ENCODE measurements around the gene COG4.

COG4 gene

GRCh38 chr16:70494202-70494770 is 29.1 kb downstream of the COG4 start:
- H3K27me3 ChIP-seq (replicated peaks; ENCODE audit: control insufficient read depth, insufficient read depth, low read length): no peaks in the 10 kb centered on the region
- no peak for DNase-seq (ENCODE audit: extremely low read depth, insufficient read length)
- H3K4me3 ChIP-seq (replicated peaks; ENCODE audit: low read depth, low read length): no peak overlapping the region
- no peak for TF ChIP-seq CTCF (IDR thresholded peaks at IDR 0.05; ENCODE audit: insufficient read depth, low read length, poor library complexity, severe bottlenecking)
- H3K36me3 ChIP-seq (ENCODE audit: control insufficient read depth, insufficient read depth, low read length): peaks cover 23% of the 10 kb centered on the region

GRCh38 chr16:70493802-70494201 is 29.6 kb downstream of the COG4 start:
- peaks cover 23% of the 10 kb centered on the region for H3K36me3 ChIP-seq (ENCODE audit: control insufficient read depth, insufficient read depth, low read length)
- H3K27me3 ChIP-seq (replicated peaks; ENCODE audit: control insufficient read depth, insufficient read depth, low read length): no peaks in the 10 kb centered on the region
- no peak overlapping the region for H3K4me3 ChIP-seq (replicated peaks; ENCODE audit: low read depth, low read length)
- TF ChIP-seq CTCF (IDR thresholded peaks at IDR 0.05; ENCODE audit: insufficient read depth, low read length, poor library complexity, severe bottlenecking): no peak
- DNase-seq (ENCODE audit: extremely low read depth, insufficient read length): no peak

- no peak for TF ChIP-seq CTCF (IDR thresholded peaks at IDR 0.05; ENCODE audit: insufficient read depth, low read length, poor library complexity, severe bottlenecking)
- no peak for DNase-seq (ENCODE audit: extremely low read depth, insufficient read length)
- Histone ChIP-seq H3K36me3 (ENCODE audit: control insufficient read depth, insufficient read depth, low read length) (peaks cover 6% of the 10 kb centered on the region), H3K4me3 (replicated peaks; ENCODE audit: low read depth, low read length) (no peak overlapping the region), H3K27me3 (replicated peaks; ENCODE audit: control insufficient read depth, insufficient read depth, low read length) (no peaks in the 10 kb centered on the region)
Measured at GRCh38 chr16:70490261-70490660, 33.1 kb downstream of the COG4 start.

GRCh38 chr16:70484867-70485266 is 38.5 kb downstream of the COG4 start:
- H3K4me3 ChIP-seq (replicated peaks; ENCODE audit: low read depth, low read length): no peak overlapping the region
- H3K27me3 ChIP-seq (replicated peaks; ENCODE audit: control insufficient read depth, insufficient read depth, low read length): no peaks in the 10 kb centered on the region
- no peak for TF ChIP-seq CTCF (IDR thresholded peaks at IDR 0.05; ENCODE audit: insufficient read depth, low read length, poor library complexity, severe bottlenecking)
- H3K36me3 ChIP-seq (ENCODE audit: control insufficient read depth, insufficient read depth, low read length): peaks cover 20% of the 10 kb centered on the region
- no peak for DNase-seq (ENCODE audit: extremely low read depth, insufficient read length)

- peak; percentile 68 for DNase-seq (ENCODE audit: extremely low read depth, insufficient read length)
- Histone ChIP-seq H3K27me3 (replicated peaks; ENCODE audit: control insufficient read depth, insufficient read depth, low read length) (no peaks in the 10 kb centered on the region), H3K36me3 (ENCODE audit: control insufficient read depth, insufficient read depth, low read length) (peaks cover 33% of the 10 kb centered on the region), H3K4me3 (replicated peaks; ENCODE audit: low read depth, low read length) (no peak overlapping the region)
- no peak for TF ChIP-seq CTCF (IDR thresholded peaks at IDR 0.05; ENCODE audit: insufficient read depth, low read length, poor library complexity, severe bottlenecking)
Measured at GRCh38 chr16:70483426-70483825, 39.9 kb downstream of the COG4 start.

GRCh38 chr16:70482624-70483023 is 40.7 kb downstream of the COG4 start:
- Histone ChIP-seq H3K36me3 (ENCODE audit: control insufficient read depth, insufficient read depth, low read length) (peaks cover 37% of the 10 kb centered on the region), H3K27me3 (replicated peaks; ENCODE audit: control insufficient read depth, insufficient read depth, low read length) (no peaks in the 10 kb centered on the region), H3K4me3 (replicated peaks; ENCODE audit: low read depth, low read length) (no peak overlapping the region)
- no peak for DNase-seq (ENCODE audit: extremely low read depth, insufficient read length)
- no peak for TF ChIP-seq CTCF (IDR thresholded peaks at IDR 0.05; ENCODE audit: insufficient read depth, low read length, poor library complexity, severe bottlenecking)

Data from GM06990 (cell line).